NCI-H1930 (cell line): Measurements from ENCODE around the gene RBBP8NL.

Experiments used
- DNase-seq, 2 experiments: peaks; one replicate each; lab custom pipeline; 2025; lab: John Stamatoyannopoulos, UW

Gene RBBP8NL, protein sequence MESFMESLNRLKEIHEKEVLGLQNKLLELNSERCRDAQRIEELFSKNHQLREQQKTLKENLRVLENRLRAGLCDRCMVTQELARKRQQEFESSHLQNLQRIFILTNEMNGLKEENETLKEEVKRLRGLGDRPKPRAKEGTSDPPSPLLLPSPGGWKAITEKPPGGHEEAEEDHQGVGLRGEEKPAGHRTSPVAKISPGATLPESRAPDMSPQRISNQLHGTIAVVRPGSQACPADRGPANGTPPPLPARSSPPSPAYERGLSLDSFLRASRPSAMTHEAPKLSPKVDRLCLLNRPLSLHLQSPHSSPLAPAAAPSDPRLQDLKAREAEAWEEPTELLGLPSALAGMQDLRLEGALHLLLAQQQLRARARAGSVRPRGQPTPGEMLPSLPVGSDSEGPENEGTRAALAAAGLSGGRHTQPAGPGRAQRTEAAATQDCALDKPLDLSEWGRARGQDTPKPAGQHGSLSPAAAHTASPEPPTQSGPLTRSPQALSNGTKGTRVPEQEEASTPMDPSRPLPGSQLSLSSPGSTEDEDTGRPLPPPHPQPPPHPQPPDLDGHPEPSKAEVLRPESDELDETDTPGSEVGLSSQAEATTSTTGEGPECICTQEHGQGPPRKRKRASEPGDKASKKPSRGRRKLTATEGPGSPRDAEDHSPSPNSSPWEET

DNA sequence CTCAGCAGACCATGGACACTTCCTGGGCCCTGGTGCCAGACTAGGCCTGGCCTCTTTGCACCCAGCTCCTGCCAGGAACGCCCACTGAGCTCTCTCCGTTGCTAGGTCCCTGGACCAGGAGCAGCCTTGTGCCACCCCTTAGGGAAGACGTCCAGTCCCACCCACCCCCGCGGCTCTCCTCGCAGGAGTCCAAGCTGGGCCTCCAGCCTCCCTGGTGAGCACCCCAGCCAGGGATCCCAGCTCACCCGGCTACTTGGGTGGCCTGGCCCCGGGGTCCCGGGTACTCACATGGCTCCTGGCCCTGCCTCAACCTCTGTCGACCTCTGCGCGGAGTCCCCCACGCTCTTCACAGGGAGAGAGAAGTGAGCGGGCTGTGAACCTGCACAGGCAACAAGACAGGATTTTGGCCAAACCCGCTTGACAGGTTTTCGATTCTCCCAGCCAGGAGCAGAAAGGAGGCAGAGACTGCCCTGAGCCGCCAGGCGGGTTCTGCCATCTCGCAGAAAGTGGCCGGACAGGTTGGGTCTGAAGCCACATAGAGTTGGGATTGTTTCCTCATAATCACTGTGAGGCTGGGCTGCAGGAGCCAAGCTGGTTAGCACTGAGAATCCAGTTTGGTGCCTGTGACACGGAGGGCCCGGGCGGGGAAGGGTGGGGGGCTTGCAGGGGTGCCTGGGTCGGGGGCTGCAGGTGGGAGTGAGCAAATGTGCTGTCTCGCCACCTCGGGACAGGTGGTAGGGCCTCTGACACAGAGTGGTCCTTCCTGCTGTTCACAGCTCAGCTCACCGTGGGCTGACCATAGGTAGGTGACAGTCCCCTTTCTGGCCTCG is at the start of gene RBBP8NL:
Gene RBBP8NL, minus strand, starts transcription at position 368 of the 830 bp plus-strand sequence. CDS start 7,892 bp downstream, outside the sequence.
- DNase-seq = no peak

DNA sequence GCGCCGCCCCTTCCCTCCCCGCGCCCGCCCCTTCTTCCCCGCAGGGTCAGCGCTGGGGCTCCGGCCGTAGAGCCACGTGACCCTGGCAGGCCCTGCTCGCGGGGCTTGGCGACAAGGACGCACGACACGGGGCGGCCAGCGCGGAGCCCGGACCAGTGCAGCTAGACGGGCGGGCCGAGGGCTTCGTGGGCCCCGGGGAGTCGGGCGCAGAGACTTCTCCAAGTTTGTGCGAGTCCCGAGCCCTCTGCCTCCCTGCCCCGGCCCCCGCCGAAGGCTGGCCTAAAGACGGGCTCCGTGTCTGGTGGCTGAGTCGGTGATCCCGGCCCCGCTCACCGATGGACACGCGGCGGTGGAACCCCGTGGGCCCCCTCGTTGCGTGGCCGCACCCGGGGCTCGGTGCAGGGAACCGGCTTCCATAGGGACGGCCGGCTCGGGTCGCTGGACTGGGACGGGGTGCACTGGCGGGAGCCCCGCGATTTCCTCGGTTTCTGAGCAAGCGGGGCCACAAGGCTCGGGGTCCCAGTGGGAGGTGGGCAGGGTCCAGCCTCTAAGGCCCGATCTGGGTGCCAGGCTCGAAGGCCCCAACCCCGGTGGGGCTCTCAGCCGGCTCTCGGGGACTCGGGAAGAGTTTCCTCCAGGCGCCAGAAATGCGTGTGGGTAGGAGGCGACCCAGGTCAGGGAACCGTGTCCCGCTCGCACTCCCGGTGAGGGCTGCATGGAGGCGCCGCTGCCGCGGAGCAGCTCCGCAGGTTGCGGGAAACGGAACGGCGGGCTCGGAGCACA is 48.9 kb upstream of the RBBP8NL start:
- DNase-seq = no peak

DNA sequence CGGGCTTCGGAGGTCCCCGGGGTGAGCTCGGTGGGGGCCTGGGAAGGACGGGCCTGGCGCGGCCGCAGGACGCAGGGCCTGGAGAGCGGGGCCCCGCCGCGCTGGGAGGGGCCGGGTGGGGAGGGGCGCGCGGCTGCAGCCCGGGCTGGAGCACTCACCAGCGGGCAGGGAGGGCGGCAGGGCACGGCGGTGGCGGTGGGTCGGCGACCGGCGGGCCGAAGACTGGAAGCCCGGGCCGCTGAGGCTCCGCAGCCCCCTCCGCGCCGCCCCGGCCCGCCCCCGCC is 48.4 kb upstream of the RBBP8NL start, which contains the start of gene GATA5:
Gene GATA5, minus strand, starts transcription at position 224 of the 284 bp plus-strand sequence. CDS start 474 bp downstream, outside the sequence.
- DNase-seq = no peak

DNA sequence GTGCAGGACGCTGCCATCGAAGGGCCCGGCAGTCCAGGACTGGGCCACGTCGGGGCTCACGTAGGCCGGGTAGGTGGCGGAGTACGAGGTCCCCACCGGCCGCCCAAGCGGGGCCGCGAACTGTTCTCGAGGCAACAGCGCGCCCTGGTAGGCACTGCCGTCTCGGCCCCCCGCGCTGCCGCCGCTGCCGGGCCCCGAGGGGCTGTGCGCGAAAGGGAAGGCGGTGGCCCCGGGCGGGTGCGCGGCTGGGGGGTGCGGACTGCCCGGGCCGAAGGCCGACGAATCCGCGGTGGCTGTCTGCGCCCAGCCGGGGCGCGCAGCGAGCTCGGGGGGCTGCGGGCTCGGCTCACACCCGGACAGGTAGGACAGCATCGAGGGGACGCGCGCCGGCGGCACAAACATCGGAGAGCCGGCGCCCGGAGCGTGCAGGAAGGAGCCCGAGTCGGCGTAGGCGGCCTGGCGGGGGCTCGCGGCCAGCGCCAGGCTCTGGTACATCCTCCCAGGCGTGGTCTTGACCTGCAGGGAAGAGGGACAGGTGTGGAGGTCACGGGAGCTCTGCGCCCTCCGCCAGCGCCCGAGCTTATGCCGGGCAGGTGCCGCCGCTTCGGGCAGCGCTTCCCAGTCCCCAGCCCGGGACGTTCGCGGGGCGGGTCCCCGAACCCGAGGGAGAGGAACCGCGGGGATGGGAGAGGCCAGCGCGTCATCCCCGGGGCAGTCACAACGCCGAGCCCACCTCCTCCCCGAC is 47.9 kb upstream of the RBBP8NL start:
- DNase-seq = no peak

DNA sequence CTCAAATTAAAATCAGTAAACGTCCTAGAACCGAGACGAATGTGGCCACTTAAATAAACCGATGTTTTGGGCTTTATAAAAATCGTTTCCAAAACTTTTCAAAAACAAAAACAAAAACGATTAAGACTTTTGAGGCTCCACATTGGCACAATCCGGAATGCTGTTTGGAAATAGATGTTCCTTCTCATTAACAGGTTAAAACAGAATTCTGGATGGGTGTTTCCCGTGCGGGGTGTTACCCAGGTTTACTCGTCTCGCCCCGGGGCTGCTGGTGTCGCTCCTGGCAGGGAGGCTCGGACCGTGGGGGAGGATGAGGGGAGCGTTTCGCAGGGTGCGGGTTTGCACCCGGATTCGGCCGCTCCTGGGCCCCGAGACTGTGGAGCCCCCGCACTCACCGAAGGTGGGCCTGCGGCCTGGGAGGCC is 47.3 kb upstream of the RBBP8NL start:
- DNase-seq = no peak

DNA sequence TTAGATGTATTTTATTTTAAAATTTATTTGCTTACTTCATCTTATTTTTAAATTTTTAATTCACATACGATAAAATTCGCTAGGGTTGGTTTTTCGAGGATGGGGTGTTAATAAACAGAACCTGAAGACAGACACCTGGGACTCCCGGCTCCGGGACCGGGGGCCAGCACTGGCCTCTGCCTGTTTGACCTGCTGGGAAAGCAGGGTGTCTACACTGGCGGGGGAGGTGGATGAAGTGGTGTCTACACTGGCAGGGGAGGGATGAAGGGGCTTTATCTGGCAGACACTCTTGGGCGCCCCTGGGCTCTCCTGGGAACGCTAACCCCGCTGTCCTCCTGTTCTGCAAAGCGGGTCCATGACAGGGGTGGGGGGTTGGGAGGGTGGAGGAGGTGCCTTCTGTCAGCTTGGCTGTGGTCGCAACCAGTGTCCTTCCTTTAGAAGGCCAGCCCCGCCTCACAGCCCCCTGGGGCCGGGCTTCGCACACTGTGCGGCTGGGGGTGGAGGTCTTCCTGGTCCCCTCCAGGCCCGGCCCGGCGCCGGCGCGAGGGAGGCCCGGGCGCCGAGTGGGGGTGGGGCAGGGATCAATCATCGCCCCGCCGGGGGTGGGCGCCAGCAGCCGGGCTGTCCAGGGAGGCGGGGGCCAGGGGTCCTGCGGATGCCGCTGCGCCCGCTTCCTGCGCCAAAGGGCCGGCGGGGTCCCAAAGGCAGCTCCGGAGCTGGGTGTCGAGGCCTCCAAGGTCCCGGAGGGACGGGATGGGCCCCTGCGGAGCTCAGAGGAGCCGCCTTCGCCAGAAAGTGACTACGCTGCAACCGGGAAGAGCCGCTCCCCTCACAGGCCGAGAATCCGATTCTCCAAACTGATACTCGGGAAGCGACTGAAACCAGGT is 46.6 kb upstream of the RBBP8NL start:
- DNase-seq = no peak

DNA sequence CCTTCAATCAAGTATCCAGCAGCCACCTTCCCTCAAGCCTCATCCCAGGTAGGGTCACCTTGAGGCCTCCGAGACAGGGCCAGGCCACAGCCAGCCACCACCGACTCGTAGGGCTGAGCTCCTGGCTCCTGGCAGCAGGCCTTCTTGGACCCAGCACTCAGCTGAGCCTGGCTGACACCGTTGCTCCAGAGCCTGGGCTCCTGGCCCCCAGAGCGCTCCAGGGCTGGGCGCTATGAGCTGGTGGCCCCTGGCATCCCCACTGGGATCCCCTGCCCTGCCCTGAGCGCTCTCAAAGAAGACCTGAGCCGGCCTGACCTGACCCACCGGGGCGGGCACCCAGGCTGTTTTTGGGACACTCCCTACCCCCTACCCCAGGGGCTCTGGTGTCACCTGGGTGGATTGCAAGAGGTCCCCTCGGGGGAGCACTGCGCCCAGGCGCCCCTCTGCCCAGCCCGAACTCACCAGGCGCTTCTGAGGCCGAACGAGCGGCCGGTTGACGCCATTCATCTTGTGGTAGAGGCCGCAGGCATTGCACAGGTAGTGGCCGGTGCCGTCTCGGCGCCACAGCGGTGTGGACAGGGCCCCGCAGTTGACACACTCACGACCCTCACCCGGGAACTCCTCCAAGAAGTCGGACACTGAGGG is 45.7 kb upstream of the RBBP8NL start:
- no peak for DNase-seq

DNA sequence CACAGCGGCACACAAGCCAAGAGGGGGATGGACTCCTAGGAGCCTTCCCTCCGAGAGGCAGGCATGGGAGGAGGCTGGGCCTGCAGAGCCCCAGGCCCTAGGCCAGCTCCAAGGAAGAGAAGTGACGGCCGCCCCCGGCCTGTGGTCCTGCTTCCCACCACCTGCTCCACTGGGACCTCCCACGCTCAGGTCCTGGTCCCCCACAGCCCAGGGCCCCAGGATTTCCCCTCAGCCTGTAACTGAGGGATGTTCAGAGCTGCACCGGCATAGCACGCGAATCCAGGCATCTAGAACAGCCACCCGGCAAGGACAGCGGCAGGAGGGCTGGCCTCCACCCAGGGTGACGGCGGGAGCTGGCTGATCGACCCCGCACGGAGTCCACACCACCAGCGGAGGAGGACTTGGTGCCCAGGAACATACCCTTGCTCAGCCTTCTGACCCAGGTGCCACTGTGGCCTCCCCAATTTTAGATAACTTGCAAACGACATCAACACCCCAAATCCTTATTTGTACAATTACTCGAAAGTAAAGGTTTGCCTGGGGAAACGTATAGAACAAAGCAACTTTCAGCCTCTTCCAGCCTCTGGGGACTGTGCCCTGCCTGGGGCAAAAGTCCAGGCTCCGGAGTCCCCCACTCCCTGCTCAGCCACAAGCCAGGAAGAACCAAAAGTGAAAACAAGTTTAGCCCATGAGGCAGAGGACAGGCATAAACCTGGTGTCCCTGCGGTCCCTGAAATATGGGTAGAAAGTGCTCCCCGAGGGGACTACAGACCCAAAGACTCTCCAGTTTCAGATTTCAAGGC is 45.0 kb upstream of the RBBP8NL start:
- no peak for DNase-seq

DNA sequence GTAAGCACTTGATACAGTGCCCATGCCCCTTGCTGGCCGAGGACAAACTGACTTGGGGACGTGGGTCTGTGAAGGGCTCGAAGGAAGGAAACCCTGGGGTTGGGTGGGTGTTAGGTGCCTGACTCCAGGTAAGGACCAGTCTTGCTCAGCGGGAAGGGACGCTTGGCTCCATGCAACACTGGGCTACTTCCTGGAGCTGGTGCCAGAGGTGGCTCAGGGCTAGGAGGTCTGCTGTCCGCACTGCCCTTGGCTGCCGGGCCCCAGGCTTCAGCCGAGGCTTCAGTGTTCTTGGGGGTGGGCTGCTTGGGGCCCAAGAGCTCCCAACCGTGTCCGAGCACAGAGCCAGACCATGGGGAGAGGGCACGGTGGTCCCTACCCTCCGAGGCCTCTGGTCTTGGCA is 43.1 kb upstream of the RBBP8NL start:
- DNase-seq = no peak

DNA sequence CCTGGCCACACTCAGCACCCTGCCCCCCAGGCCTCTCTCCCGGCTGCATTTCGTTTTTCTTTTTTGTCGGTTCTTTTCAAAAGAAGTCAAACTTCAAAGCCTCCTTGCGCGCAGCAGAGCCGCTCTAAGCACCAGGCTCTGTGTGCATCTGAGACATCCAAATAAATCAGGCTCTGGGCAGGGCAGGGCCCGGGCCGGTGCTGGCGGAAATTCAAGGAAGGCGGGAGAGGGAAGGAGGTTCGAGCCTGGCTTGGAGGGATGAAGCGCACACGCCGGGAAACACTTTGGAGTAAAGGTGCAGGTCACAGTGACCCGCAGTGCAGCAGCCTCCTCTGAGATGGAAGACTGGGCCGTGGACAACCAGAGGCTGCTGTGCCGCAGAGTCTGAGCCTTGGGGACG is 42.7 kb upstream of the RBBP8NL start:
- DNase-seq = no peak

DNA sequence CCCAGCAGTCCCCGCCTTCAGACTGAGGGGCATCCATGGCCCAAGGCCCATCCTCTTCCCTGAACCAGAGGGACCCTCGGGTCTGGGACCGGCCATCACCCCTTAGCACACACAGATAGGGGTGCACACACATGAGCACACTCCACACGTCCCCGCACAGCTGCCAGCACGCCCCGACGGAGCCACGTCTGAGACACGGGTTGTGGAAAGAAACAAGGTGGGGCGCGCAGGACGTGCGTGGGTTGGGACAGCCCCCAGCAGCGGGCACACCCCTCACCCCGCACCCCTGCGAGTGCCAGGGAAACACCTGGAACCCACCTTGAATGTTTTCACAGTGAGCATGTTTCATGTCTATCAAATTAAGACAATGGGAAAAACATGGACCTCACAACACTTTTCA is 42.0 kb upstream of the RBBP8NL start:
- no peak for DNase-seq

DNA sequence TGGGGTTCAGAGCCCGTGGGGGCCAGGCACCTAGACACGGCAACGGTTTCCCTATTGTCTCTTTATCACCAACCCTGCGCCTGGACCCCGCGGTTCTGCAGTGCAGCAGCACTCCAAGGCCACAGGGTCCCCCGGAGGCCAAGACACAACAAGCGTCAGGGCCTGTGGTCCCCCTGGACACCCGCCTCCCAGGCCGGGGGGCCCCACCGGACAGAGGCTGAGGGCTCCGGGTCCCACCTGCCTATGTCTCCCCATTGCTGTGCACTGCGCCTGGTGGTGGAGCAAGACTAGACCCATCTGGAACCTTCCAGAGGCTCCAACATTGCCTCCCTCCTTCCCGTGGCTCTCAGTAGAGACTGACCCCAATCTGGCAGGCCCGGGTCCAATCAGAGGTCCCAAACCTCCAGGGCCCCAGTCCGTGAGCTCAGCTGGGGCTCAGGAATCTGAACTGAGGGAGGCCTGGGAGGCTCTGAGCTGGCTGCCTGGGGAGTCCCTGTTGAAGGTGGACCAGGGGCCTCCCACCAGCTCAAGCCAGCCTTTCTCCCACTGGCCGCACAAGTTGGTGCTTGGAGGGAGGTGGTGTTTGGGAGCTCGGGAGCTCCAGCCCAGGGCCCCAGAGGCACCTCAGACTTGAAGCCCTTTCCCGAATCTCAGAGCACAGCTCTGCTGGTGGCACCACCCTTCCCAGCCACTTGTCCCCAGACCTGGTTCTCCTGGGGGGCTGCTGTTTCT is 39.6 kb upstream of the RBBP8NL start:
- no peak for DNase-seq

DNA sequence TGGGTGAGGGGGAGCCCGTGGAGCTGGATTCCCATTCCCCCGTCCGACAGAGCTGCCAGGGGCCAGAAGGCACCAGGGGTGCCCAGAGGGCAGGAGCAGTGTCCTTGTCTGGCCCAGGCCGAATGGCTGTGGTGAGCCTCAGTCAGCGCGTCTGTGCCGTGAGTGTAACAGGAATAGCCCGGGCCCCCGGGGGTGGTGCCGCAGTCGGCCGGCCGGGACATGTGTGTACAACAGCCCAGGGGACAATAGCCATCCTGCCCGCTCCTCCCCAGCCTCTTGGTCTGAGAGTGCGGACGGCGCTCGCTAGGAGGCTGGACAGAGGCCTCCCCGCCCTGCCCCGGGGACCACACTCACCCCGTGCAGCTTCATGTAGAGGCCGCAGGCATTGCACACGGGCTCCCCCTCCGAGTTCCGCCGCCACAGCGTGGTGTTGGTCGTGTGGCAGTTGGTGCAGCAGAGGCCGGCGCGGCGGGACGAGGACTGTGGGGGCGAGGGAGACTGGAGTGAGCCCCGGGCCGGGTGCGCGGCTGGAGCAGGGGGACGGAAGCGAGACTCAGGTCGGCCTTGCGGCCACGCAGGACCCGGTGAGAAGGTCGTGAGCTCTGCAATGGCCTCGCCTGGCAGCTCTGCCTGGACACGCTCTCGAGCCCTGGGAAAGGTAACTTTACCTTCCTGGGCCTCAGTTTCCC is 38.9 kb upstream of the RBBP8NL start:
- DNase-seq = no peak

DNA sequence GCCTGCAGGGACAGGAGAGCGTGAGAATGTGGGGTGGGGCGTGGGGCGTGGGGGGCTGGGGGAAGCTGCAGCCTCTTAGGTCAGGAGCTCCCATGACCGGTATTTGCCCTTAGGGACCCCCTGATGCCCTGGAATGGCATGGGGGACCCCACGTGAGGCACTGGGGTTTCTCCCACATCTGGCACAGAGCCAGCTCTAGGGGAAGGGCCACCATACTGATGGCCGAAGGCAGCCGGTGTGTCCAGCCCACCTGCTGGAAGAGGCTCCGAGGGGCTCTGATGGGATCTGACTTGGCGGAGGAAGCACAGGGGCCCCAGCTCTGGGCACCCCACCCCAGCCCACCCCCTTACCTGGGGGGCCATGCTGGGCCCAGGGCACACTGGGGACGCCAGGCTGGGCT is 37.7 kb upstream of the RBBP8NL start:
- no peak for DNase-seq

DNA sequence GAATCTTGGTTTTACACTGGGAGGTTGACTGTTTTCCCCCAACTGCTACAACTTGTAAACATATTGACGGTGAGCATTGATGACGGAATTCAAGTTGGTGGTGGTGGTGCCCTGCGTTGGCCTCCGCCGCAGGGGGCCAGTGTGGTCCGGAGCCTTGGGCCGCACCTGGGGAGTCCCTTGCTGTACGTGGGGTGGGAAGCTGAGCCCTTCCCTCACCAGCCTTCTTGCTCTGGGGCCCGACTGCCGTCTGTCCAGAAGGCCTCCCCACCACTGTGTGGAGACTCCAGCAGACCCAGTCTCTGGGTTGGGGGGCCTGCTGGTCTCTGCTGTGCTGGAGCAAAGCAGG is 37.1 kb upstream of the RBBP8NL start:
- no peak for DNase-seq

DNA sequence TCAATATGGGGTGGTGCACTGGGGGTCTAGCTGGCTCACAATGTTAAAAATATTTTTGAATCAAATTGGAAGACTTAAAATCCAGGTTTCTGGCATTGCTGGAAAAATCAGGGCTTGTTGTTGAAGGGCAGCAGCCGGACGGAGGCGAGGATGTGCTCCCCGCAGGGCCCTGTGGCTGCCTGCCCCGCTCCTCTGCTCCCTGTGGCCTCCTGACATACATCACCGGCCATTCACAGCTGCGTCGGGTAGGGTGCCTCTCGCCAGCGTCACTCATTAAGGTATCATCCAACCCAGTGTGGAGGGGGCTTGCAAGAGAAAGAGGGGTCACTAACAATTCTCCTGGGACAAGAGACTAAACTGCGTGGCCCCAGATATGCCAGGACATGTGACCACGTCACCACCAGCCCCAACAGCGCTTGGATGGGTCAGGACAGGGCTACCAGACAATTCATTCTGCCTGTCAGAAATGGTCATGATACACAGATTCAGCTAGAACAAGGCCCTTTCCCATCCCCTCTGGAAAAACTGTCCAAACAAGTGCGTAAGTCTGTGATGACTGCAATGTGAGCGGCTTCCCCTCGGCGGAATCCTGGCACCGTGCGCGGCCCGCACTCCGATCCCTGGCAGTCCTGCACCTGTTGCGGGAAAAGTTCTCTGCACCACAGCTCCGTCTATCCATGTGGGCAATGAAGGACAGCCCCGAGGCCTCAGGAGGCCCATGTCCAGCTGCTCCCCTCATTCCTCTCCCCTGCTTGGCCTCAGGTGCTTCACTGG is 36.5 kb upstream of the RBBP8NL start:
- no peak for DNase-seq
